Body of pancreas (tissue), 4 donors: ENCODE results near the gene TM2D1. TPM values are rescaled to one million over a fixed set of nuclear protein-coding genes. Genes with fewer than 3 reads are reported as not detected.
"Not testable (repeated sequence)": the region's sequence is repeated elsewhere in the genome, so short reads cannot be mapped to it uniquely, and the experiment has no call there.

ENCODE experiments used
- ATAC-seq: fragments of 150-250 bp; one replicate; pipeline ENCODE4 v1.9.1; 2016
- DNase-seq, 4 donors: peaks; one replicate each; pipeline ENCODE4 v3.0.0-alpha.2; 2019
- H3K27ac ChIP-seq, 4 donors: fragments of 200-600 bp; sonication (generic); 1 replicate in 3 of 4; 2 replicates in 1 of 4; pipeline versions ENCODE4 v1.5.1 to v1.6.1; 2016 to 2019; ENCODE audit warnings: mild to moderate bottlenecking in 1 of 4, mixed read lengths in 1 of 4, moderate library complexity in 1 of 4
- H3K27me3 ChIP-seq, 2 donors: fragments of 200-600 bp; sonication (generic); one replicate each; pipeline ENCODE4 v1.6.0; 2016; ENCODE audit warnings: mild to moderate bottlenecking in 1 of 2
- H3K36me3 ChIP-seq, 2 donors: fragments of 200-600 bp; sonication (generic); replicated peaks in 1 of 2; 2 replicates each; pipeline ENCODE4 v1.5.1; 2016; ENCODE audit warnings: low read depth in 2 of 2; ENCODE audit not compliant: insufficient read depth in 1 of 2
- H3K4me1 ChIP-seq: fragments of 200-600 bp; sonication (generic); one replicate; pipeline ENCODE4 v1.6.0; 2016
- H3K4me3 ChIP-seq, 2 donors: fragments of 200-600 bp; sonication (generic); 1 replicate in 1 of 2; 2 replicates in 1 of 2; pipeline ENCODE4 v1.5.1; 2016 to 2019
- H3K9me3 ChIP-seq, 3 donors: fragments of 200-600 bp; sonication (generic); 1 replicate in 2 of 3; 2 replicates in 1 of 3; pipeline ENCODE4 v1.5.1; 2016
- POLR2A ChIP-seq, 3 donors: fragments of 450-650 bp; IDR thresholded peaks; one replicate each; pipeline ENCODE4 v1.6.1; 2016; ENCODE audit warnings: antibody characterized with exemption in 3 of 3, mild to moderate bottlenecking in 2 of 3
- WGBS, 2 donors: methylation state at CpG; one replicate each; pipeline ENCODE4 v1.1.5; 2017; 5-methylcytosine and 5-hydroxymethylcytosine counted together
- intact Hi-C: fragments of 100-400 bp; cut with DNase I; formaldehyde crosslinking; loops from one replicate; pipeline ENCODE4 v1.15.1; 2023
- total RNA-seq, 2 donors: library from RNA; depleted of rRNA; stranded (reverse); fragments of >200 nt; gene quantifications; one replicate each; pipeline ENCODE4 v1.1.0, GENCODE V29; 2016
- TF ChIP-seq, protein P1 (sequence below), 7 experiments: fragments of 450-650 bp in 4 of 7; fragments of 200-600 bp in 3 of 7; sonication (generic) in 3 of 7; IDR thresholded peaks; one replicate each; pipeline ENCODE4 v1.5.1; 2016 to 2019; ENCODE audit warnings: antibody characterized with exemption in 7 of 7

Gene TM2D1
- total RNA-seq, 2 donors from 2014 or later, result 29.3 to 39.7 TPM

DNA sequence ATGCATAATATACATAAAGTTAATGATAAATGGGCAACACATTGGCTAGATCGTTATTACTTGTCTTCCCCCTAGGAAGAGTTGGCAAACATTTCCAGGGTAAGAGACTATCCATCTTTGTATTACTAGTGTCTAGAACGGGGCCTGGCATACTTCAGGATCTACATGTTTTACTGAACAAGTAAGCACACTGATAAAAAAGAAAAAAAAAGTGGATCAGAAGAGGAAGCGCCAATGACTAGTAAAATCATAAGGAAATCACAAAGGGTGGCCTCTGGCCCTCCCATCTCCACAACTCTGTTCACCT, 482 bp downstream of the TM2D1 start:
- Histone ChIP-seq H3K27me3 (no peaks in the 10 kb centered on the region), H3K9me3 (no peaks in the 10 kb centered on the region), H3K4me1 (peaks cover 19% of the 10 kb centered on the region), H3K36me3 (no peaks in the 10 kb centered on the region), H3K4me3 (peak overlapping the region; percentile 50 to 79), H3K27ac (peak overlapping the region; percentile 67 to 92 (median 86))
- intact Hi-C loops, result no loop called here
- DNase-seq (no peak), ATAC-seq (no peak)
- TF ChIP-seq, protein P1, sequence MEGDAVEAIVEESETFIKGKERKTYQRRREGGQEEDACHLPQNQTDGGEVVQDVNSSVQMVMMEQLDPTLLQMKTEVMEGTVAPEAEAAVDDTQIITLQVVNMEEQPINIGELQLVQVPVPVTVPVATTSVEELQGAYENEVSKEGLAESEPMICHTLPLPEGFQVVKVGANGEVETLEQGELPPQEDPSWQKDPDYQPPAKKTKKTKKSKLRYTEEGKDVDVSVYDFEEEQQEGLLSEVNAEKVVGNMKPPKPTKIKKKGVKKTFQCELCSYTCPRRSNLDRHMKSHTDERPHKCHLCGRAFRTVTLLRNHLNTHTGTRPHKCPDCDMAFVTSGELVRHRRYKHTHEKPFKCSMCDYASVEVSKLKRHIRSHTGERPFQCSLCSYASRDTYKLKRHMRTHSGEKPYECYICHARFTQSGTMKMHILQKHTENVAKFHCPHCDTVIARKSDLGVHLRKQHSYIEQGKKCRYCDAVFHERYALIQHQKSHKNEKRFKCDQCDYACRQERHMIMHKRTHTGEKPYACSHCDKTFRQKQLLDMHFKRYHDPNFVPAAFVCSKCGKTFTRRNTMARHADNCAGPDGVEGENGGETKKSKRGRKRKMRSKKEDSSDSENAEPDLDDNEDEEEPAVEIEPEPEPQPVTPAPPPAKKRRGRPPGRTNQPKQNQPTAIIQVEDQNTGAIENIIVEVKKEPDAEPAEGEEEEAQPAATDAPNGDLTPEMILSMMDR (IDR thresholded peaks at IDR 0.05), result no peak
- TF ChIP-seq POLR2A (IDR thresholded peaks at IDR 0.05), result no peak
- 1 to 3% methylated on average over 3 of the region's 3 CpGs for WGBS, 2 donors

DNA sequence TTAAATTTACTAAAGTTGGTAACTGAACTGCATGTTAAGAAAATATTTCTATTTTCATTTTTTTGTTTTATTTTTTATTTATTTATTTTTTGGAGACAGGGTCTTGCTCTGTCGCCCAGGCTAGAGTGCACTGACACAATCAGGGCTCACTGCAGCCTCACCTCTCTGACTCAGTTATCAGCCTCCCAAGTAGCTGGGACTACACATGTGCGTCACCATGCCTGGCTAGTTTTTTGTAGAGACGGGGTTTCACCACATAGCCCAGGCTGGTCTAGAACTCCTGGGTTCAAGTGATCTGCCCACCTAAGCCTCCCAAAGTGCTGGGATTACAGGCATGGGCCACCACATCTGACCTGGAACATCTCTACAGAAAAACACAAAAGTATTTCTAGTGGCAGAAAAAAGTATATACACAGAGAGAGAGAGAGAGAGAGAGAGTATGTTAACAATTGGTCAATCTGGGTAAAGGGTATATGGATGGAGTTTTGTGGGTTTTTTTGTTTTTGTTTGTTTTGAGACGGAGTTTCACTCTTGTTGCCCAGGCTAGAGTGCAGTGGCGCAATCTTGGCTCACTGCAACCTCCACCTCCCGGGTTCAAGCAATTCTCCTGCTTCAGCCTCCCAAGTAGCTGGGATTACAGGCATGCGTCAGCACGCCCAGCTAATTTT, 5.8 kb downstream of the TM2D1 start:
- H3K27me3 ChIP-seq, H3K27ac ChIP-seq, ATAC-seq, H3K36me3 ChIP-seq, H3K4me3 ChIP-seq, H3K9me3 ChIP-seq, intact Hi-C loops, DNase-seq: not testable (repeated sequence)
- peaks cover 16% of the 10 kb centered on the region for H3K4me1 ChIP-seq
- 89 to 95% methylated on average over 8 of the region's 8 CpGs for WGBS, 2 donors

DNA sequence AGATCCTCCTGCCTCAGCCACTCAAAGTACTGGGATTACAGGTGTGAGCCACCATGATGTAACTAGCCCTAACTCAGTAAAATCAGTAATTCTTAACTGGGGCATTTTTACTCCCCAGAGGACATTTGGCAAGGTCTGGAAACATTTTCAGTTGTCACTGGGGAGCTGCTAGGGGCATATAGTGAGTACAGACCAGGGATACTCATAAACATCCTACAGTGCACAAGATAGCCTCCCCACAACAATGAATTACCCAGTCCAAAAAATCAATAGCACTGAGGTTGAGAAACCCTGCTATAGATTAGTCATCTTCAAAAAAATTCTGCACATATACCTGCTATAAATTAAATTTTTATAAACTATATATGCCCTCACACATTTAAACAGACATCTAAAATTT, 13.0 kb downstream of the TM2D1 start:
- Histone ChIP-seq H3K27me3 (no peaks in the 10 kb centered on the region), H3K4me1 (no peaks in the 10 kb centered on the region), H3K9me3 (no peaks in the 10 kb centered on the region), H3K27ac (no peak overlapping the region), H3K36me3 (peaks cover 0 to 5% of the 10 kb centered on the region in 2 donors), H3K4me3 (no peak overlapping the region)
- intact Hi-C loops, result no loop called here
- no peak for ATAC-seq
- TF ChIP-seq POLR2A (IDR thresholded peaks at IDR 0.05), result no peak
- TF ChIP-seq, protein P1 (IDR thresholded peaks at IDR 0.05), result no peak
- DNase-seq, result no peak

DNA sequence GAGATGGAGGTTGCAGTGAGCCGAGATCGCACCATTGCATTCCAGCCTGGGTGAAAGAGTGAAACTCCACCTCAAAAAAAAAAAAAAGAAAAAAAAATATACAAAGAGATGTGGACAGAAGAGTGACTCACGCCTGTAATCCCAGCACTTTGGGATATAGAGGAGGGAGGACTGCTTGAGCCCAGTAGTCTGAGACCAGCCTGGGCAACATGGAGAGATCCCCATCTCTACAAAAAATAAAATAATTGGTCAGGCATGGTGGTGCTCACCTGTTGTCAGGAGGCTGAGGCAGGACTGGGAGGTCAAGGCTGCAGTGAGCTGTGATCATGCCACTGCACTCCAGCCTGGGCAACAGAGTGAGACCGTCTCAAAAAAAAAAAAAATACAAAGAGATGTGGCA, 13.7 kb downstream of the TM2D1 start:
- H3K27ac ChIP-seq, H3K36me3 ChIP-seq, H3K27me3 ChIP-seq, H3K4me3 ChIP-seq, H3K4me1 ChIP-seq, DNase-seq, intact Hi-C loops, ATAC-seq, H3K9me3 ChIP-seq: not testable (repeated sequence)
- WGBS, 2 donors, result 88 to 91% methylated on average over 4 of the region's 4 CpGs

DNA sequence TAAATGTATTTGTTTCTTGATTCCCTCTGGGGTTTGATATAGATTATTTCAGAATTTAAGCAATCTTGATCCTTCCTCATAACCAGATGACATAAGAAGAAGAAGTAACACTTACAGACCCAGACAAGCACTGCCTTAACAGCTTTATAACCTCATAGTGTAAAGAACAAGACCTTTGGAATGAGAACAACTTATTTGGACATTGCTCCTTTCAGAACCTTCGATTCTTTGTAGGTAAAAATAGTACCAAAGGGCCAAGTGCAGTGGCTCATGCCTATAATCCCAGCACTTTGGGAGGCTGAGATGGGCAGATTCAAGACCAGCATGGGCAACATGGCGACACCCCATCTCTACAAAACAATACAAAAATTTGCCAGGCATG, 15.0 kb downstream of the TM2D1 start:
- no peak overlapping the region for H3K4me3 ChIP-seq
- ATAC-seq (no peak), DNase-seq (no peak)
- peaks cover 0 to 5% of the 10 kb centered on the region in 2 donors for H3K36me3 ChIP-seq
- 89 to 96% methylated on average over 2 of the region's 2 CpGs for WGBS, 2 donors
- no peak overlapping the region for H3K27ac ChIP-seq
- no peaks in the 10 kb centered on the region for H3K9me3 ChIP-seq
- H3K4me1 ChIP-seq, result no peaks in the 10 kb centered on the region
- H3K27me3 ChIP-seq, result no peaks in the 10 kb centered on the region
- TF ChIP-seq POLR2A (IDR thresholded peaks at IDR 0.05), result no peak
- TF ChIP-seq, protein P1 (IDR thresholded peaks at IDR 0.05), result no peak
- intact Hi-C loops, result no loop called here
